VCaP (cell line): ENCODE data around the gene CAMK2A.

ENCODE experiments used
- H3K27ac ChIP-seq: fragments of 450-650 bp; 2 replicates; pipeline ENCODE4 v1.5.1; 2017
- CTCF ChIP-seq: fragments of 450-650 bp; conservative IDR thresholded peaks from 2 replicates; pipeline ENCODE4 v1.5.1; 2017; ENCODE audit warnings: mild to moderate bottlenecking, moderate library complexity

The CAMK2A gene

DNA sequence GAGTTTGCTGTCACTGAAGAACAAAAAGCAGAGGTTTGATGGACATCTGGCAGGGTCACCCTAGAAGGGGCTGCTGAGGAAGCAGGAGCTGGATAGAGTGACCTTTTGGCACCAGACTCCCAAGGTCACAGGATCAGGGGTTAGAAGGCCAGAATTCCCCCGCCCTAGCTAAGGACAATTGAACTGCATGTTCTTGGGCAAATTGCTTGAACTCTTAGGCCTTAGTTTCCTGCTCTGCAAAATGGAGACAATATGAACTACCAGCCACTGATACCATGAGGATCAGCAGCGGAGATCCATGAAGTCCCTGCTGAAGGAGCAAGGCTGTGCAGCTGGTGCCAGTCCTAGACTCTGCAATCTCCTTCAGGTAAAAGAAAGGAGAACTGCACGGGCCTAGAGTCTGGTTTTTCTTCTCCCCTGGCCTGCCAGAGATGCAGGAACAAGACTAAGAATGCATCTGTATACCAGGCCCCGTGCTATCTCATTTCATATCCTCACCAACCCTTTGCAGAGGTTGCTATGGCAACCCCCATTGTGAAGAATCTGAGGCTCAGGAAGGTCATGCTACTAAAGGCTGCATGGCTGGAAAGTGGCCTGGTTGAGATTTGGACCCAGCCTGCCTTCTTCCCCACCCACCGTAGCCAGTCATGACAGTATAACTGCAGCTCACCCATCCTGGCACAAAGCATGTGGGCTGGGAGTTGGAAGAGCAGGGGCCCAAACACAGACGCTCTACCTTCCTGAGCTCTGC, 33.7 kb downstream of the CAMK2A start:
- no peak for TF ChIP-seq CTCF
- no peak overlapping the region for H3K27ac ChIP-seq

- no peak for TF ChIP-seq CTCF
Measured at GRCh38 chr5:150254774-150255173, 34.8 kb downstream of the CAMK2A start.

DNA sequence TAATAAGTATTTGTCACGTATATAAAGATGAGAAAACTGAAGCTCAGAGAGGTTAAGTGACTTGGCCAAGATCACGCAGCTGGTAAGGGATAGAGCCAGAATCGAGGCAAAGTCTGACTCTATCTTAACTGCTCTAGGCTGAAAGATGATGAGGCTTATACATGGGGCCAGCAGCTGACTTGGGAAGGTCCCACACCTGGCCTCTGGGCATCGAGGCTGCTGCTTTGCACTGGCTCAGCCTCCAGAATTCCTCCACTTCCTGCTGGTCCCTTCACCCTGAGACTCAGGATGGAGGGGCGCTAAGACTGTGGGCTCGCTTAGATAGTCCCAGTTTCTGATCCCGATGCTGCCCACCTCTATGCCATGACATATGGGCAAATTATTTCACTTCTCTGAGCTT, 35.2 kb downstream of the CAMK2A start:
- no peak for TF ChIP-seq CTCF
- H3K27ac ChIP-seq, result no peak overlapping the region

More at GRCh38 chr5:150254774-150255173, 34.8 kb downstream of the CAMK2A start:
- no peak overlapping the region for H3K27ac ChIP-seq

GRCh38 chr5:150253416-150254208, 36.0 kb downstream of the CAMK2A start:
- TF ChIP-seq CTCF, result no peak
- H3K27ac ChIP-seq, result no peak overlapping the region

DNA sequence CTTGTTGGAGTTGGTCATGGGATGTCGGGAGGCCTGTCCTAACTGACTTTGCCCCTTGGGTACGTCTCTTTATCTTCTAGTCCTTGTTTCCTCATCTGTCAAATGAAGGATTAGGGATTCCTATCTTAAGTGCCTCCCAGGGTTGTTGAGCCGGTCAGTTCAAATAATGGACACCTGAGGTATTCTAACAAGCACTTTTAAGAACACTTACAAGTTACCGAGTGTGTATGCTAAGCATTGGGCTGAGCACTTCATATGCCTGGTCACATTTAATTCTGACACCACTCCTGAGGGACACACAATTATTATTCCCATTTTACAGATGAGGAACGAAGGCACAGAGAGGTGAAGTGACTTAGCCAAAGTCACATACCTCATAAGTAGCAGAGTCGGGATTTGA, 37.1 kb downstream of the CAMK2A start:
- TF ChIP-seq CTCF, result no peak

GRCh38 chr5:150251504-150251903, 38.1 kb downstream of the CAMK2A start:
- no peak for TF ChIP-seq CTCF
- no peak overlapping the region for H3K27ac ChIP-seq

More for the DNA sequence above, 37.1 kb downstream of the CAMK2A start:
- H3K27ac ChIP-seq, result no peak overlapping the region

GRCh38 chr5:150249744-150250143, 39.8 kb downstream of the CAMK2A start:
- no peak overlapping the region for H3K27ac ChIP-seq
- no peak for TF ChIP-seq CTCF
